GM23338 (cell line): ENCODE data around the gene PAPOLB. TPM values are rescaled to one million over a fixed set of nuclear protein-coding genes. Genes with fewer than 3 reads are reported as not detected.

ENCODE experiments used
- ATAC-seq: fragments of 200-7000 bp; cut with Tn5 transposase; 3 replicates; pipeline ENCODE4 v1.9.1; 2020
- DNase-seq: peaks from one replicate; pipeline ENCODE4 v3.0.0-alpha.2; 2015; ENCODE audit warnings: low spot score
- H2AFZ ChIP-seq: fragments of 200-600 bp; sonication (generic); 2 replicates; pipeline ENCODE4 v1.8.0; 2016; ENCODE audit warnings: antibody characterized with exemption, mild to moderate bottlenecking, moderate library complexity
- H3F3A ChIP-seq: fragments of 200-600 bp; sonication (generic); replicated peaks from 2 replicates; pipeline ENCODE4 v1.8.0; 2017; ENCODE audit warnings: antibody characterized with exemption, mixed run types, low read depth
- H3K27ac ChIP-seq: fragments of 200-600 bp; sonication (generic); 2 replicates; pipeline ENCODE4 v1.6.1; 2016; ENCODE audit warnings: low read depth
- H3K27me3 ChIP-seq: fragments of 200-600 bp; sonication (generic); 2 replicates; pipeline ENCODE4 v1.8.0; 2016; ENCODE audit warnings: mild to moderate bottlenecking, mixed run types, moderate library complexity; ENCODE audit not compliant: insufficient read depth
- H3K36me3 ChIP-seq: fragments of 200-600 bp; sonication (generic); 2 replicates; pipeline ENCODE4 v1.8.0; 2016; ENCODE audit warnings: mild to moderate bottlenecking; ENCODE audit not compliant: insufficient read depth
- H3K4me1 ChIP-seq: fragments of 200-600 bp; sonication (generic); 2 replicates; pipeline ENCODE4 v1.8.0; 2016; ENCODE audit warnings: mild to moderate bottlenecking, moderate library complexity; ENCODE audit not compliant: insufficient read depth
- H3K4me2 ChIP-seq: fragments of 200-600 bp; sonication (generic); 2 replicates; pipeline ENCODE4 v1.7.1; 2017; ENCODE audit warnings: mixed run types
- H3K4me3 ChIP-seq: fragments of 200-600 bp; sonication (generic); 2 replicates; pipeline ENCODE4 v1.6.1; 2016; ENCODE audit warnings: mixed run types
- H3K79me2 ChIP-seq: fragments of 200-600 bp; sonication (generic); replicated peaks from 2 replicates; pipeline ENCODE4 v1.8.0; 2017; ENCODE audit warnings: mild to moderate bottlenecking; ENCODE audit not compliant: insufficient read depth
- H3K9me2 ChIP-seq: fragments of 200-600 bp; sonication (generic); 2 replicates; pipeline ENCODE4 v1.8.0; 2017; ENCODE audit not compliant: insufficient read depth
- H4K20me1 ChIP-seq: fragments of 200-600 bp; sonication (generic); replicated peaks from 2 replicates; pipeline ENCODE4 v1.8.0; 2017; ENCODE audit warnings: mild to moderate bottlenecking; ENCODE audit not compliant: insufficient read depth
- H3K27ac Mint-ChIP-seq: 2 replicates; pipeline ENCODE4 v1.8.0; 2020; ENCODE audit warnings: inconsistent platforms, mild to moderate bottlenecking, moderate library complexity, mixed read lengths
- H3K27me3 Mint-ChIP-seq: 3 replicates; pipeline ENCODE4 v1.8.0; 2022; ENCODE audit warnings: low read depth, mild to moderate bottlenecking, moderate library complexity, mixed read lengths, inconsistent platforms; ENCODE audit not compliant: insufficient read depth, poor library complexity
- H3K36me3 Mint-ChIP-seq: 3 replicates; pipeline ENCODE4 v1.8.0; 2021; ENCODE audit warnings: low read depth, mild to moderate bottlenecking, inconsistent platforms, moderate library complexity, mixed read lengths
- H3K4me1 Mint-ChIP-seq: 3 replicates; pipeline ENCODE4 v1.8.0; 2020; ENCODE audit warnings: mild to moderate bottlenecking, inconsistent platforms, mixed read lengths
- H3K4me3 Mint-ChIP-seq: 3 replicates; pipeline ENCODE4 v1.8.0; 2021; ENCODE audit warnings: moderate library complexity, mild to moderate bottlenecking, inconsistent platforms, mixed read lengths
- H3K9me3 Mint-ChIP-seq: 3 replicates; pipeline ENCODE4 v1.8.0; 2020; ENCODE audit warnings: moderate library complexity, mild to moderate bottlenecking, inconsistent platforms, mixed read lengths
- CREB1 ChIP-seq: fragments of 250-450 bp; sonication (Bioruptor Pico); IDR thresholded peaks from 2 replicates; pipeline ENCODE4 v1.5.0; 2020; ENCODE audit warnings: low read depth, mild to moderate bottlenecking, moderate library complexity
- ETS1 ChIP-seq: IDR thresholded peaks from 2 replicates; pipeline ENCODE4 v1.6.1; 2016; ENCODE audit warnings: antibody characterized with exemption
- EZH2 ChIP-seq: fragments of 200-600 bp; sonication (generic); IDR thresholded peaks from one replicate; pipeline ENCODE4 v1.8.0; 2017; ENCODE audit warnings: antibody characterized with exemption, mild to moderate bottlenecking, low read depth; ENCODE audit not compliant: unreplicated experiment
- EZH2phosphoT487 ChIP-seq: fragments of 200-600 bp; sonication (generic); IDR thresholded peaks from one replicate; pipeline ENCODE4 v1.8.1; 2018; ENCODE audit warnings: antibody characterized with exemption; ENCODE audit not compliant: unreplicated experiment
- JUNB ChIP-seq: IDR thresholded peaks from one replicate; pipeline ENCODE4 v1.6.1; 2016; ENCODE audit warnings: antibody characterized with exemption; ENCODE audit not compliant: unreplicated experiment
- NANOG ChIP-seq: IDR thresholded peaks from 2 replicates; pipeline ENCODE4 v1.6.1; 2016; ENCODE audit warnings: antibody characterized with exemption, borderline replicate concordance
- STAT1 ChIP-seq: IDR thresholded peaks from one replicate; pipeline ENCODE4 v1.6.1; 2016; ENCODE audit warnings: antibody characterized with exemption; ENCODE audit not compliant: unreplicated experiment
- ZNF114 ChIP-seq: fragments of 250-450 bp; sonication (Bioruptor Pico); IDR thresholded peaks from 2 replicates; pipeline ENCODE4 v1.5.0; 2020; ENCODE audit warnings: mild to moderate bottlenecking, moderate library complexity
- polyA plus RNA-seq: library from polyadenylated mRNA; unstranded; fragments of >200 nt; fragmentation: Nextera tagmentation; extraction: Ambion mirVana; gene quantifications from 2 replicates; pipeline ENCODE4 v1.2.1, GENCODE V29; 2016
- total RNA-seq: library from RNA; depleted of rRNA; stranded (reverse); fragments of >200 nt; shearing (Covaris generic); gene quantifications from 2 replicates; pipeline ENCODE4 v1.2.3, GENCODE V29; 2014
- TF ChIP-seq, protein P1 (sequence below): IDR thresholded peaks from one replicate; pipeline ENCODE4 v1.6.1; 2018; ENCODE audit warnings: antibody characterized with exemption; ENCODE audit not compliant: unreplicated experiment
- TF ChIP-seq, protein P2 (sequence below): fragments of 250-450 bp; sonication (Bioruptor Pico); IDR thresholded peaks from 2 replicates; pipeline ENCODE4 v1.5.0; 2020; ENCODE audit warnings: mild to moderate bottlenecking, moderate library complexity
- TF ChIP-seq, protein P3 (sequence below), 2 experiments: fragments of 200-600 bp in 1 of 2; sonication (generic) in 1 of 2; conservative IDR thresholded peaks; 2 replicates each; pipeline versions ENCODE4 v1.5.1 to v1.6.1; 2016 to 2017; ENCODE audit warnings: antibody characterized with exemption in 2 of 2, low read depth in 2 of 2, mild to moderate bottlenecking in 2 of 2, moderate library complexity in 1 of 2

PAPOLB gene
- total and polyA plus RNA-seq, 2 experiments from 2014 or later: 0.08 to 0.42 TPM

- Mint-ChIP-seq H3K9me3 (peaks cover 2% of the 10 kb centered on the region; the same call in 1 of the 3 replicates), H3K36me3 (no peaks in the 10 kb centered on the region), H3K4me3 (no peak overlapping the region), H3K27me3 (peaks cover 16% of the 10 kb centered on the region), H3K27ac (no peak overlapping the region), H3K4me1 (peaks cover 6% of the 10 kb centered on the region)
- DNase-seq (no peak), ATAC-seq (no peak)
- no peak overlapping the region for H2AFZ ChIP-seq
- H3K4me1 ChIP-seq: no peaks in the 10 kb centered on the region
- TF ChIP-seq EZH2phosphoT487 (no peak), JUNB (no peak), ETS1 (no peak), ZNF114 (CRISPR knock-in tag) (no peak), NANOG (no peak), CREB1 (no peak), STAT1 (no peak), EZH2 (no peak)
- TF ChIP-seq, protein P1, sequence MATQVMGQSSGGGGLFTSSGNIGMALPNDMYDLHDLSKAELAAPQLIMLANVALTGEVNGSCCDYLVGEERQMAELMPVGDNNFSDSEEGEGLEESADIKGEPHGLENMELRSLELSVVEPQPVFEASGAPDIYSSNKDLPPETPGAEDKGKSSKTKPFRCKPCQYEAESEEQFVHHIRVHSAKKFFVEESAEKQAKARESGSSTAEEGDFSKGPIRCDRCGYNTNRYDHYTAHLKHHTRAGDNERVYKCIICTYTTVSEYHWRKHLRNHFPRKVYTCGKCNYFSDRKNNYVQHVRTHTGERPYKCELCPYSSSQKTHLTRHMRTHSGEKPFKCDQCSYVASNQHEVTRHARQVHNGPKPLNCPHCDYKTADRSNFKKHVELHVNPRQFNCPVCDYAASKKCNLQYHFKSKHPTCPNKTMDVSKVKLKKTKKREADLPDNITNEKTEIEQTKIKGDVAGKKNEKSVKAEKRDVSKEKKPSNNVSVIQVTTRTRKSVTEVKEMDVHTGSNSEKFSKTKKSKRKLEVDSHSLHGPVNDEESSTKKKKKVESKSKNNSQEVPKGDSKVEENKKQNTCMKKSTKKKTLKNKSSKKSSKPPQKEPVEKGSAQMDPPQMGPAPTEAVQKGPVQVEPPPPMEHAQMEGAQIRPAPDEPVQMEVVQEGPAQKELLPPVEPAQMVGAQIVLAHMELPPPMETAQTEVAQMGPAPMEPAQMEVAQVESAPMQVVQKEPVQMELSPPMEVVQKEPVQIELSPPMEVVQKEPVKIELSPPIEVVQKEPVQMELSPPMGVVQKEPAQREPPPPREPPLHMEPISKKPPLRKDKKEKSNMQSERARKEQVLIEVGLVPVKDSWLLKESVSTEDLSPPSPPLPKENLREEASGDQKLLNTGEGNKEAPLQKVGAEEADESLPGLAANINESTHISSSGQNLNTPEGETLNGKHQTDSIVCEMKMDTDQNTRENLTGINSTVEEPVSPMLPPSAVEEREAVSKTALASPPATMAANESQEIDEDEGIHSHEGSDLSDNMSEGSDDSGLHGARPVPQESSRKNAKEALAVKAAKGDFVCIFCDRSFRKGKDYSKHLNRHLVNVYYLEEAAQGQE: no peak
- TF ChIP-seq, protein P2, sequence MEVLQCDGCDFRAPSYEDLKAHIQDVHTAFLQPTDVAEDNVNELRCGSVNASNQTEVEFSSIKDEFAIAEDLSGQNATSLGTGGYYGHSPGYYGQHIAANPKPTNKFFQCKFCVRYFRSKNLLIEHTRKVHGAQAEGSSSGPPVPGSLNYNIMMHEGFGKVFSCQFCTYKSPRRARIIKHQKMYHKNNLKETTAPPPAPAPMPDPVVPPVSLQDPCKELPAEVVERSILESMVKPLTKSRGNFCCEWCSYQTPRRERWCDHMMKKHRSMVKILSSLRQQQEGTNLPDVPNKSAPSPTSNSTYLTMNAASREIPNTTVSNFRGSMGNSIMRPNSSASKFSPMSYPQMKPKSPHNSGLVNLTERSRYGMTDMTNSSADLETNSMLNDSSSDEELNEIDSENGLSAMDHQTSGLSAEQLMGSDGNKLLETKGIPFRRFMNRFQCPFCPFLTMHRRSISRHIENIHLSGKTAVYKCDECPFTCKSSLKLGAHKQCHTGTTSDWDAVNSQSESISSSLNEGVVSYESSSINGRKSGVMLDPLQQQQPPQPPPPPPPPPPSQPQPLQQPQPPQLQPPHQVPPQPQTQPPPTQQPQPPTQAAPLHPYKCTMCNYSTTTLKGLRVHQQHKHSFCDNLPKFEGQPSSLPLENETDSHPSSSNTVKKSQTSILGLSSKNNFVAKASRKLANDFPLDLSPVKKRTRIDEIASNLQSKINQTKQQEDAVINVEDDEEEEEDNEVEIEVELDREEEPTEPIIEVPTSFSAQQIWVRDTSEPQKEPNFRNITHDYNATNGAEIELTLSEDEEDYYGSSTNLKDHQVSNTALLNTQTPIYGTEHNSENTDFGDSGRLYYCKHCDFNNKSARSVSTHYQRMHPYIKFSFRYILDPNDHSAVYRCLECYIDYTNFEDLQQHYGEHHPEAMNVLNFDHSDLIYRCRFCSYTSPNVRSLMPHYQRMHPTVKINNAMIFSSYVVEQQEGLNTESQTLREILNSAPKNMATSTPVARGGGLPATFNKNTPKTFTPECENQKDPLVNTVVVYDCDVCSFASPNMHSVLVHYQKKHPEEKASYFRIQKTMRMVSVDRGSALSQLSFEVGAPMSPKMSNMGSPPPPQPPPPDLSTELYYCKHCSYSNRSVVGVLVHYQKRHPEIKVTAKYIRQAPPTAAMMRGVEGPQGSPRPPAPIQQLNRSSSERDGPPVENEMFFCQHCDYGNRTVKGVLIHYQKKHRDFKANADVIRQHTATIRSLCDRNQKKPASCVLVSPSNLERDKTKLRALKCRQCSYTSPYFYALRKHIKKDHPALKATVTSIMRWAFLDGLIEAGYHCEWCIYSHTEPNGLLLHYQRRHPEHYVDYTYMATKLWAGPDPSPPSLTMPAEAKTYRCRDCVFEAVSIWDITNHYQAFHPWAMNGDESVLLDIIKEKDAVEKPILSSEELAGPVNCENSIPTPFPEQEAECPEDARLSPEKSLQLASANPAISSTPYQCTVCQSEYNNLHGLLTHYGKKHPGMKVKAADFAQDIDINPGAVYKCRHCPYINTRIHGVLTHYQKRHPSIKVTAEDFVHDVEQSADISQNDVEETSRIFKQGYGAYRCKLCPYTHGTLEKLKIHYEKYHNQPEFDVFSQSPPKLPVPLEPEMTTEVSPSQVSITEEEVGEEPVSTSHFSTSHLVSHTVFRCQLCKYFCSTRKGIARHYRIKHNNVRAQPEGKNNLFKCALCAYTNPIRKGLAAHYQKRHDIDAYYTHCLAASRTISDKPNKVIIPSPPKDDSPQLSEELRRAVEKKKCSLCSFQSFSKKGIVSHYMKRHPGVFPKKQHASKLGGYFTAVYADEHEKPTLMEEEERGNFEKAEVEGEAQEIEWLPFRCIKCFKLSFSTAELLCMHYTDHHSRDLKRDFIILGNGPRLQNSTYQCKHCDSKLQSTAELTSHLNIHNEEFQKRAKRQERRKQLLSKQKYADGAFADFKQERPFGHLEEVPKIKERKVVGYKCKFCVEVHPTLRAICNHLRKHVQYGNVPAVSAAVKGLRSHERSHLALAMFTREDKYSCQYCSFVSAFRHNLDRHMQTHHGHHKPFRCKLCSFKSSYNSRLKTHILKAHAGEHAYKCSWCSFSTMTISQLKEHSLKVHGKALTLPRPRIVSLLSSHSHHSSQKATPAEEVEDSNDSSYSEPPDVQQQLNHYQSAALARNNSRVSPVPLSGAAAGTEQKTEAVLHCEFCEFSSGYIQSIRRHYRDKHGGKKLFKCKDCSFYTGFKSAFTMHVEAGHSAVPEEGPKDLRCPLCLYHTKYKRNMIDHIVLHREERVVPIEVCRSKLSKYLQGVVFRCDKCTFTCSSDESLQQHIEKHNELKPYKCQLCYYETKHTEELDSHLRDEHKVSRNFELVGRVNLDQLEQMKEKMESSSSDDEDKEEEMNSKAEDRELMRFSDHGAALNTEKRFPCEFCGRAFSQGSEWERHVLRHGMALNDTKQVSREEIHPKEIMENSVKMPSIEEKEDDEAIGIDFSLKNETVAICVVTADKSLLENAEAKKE: no peak
- TF ChIP-seq, protein P3, sequence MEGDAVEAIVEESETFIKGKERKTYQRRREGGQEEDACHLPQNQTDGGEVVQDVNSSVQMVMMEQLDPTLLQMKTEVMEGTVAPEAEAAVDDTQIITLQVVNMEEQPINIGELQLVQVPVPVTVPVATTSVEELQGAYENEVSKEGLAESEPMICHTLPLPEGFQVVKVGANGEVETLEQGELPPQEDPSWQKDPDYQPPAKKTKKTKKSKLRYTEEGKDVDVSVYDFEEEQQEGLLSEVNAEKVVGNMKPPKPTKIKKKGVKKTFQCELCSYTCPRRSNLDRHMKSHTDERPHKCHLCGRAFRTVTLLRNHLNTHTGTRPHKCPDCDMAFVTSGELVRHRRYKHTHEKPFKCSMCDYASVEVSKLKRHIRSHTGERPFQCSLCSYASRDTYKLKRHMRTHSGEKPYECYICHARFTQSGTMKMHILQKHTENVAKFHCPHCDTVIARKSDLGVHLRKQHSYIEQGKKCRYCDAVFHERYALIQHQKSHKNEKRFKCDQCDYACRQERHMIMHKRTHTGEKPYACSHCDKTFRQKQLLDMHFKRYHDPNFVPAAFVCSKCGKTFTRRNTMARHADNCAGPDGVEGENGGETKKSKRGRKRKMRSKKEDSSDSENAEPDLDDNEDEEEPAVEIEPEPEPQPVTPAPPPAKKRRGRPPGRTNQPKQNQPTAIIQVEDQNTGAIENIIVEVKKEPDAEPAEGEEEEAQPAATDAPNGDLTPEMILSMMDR (conservative IDR thresholded peaks at IDR 0.05; ENCODE audit: low read depth in 2 of 2): no peak
- H3K36me3 ChIP-seq: no peaks in the 10 kb centered on the region
- H3K4me2 ChIP-seq: no peak overlapping the region
- H4K20me1 ChIP-seq: no peaks in the 10 kb centered on the region
- H3K27me3 ChIP-seq: no peaks in the 10 kb centered on the region
- H3K27ac ChIP-seq: no peak overlapping the region
- no peaks in the 10 kb centered on the region for H3K79me2 ChIP-seq
- H3F3A ChIP-seq: no peaks in the 10 kb centered on the region
- H3K4me3 ChIP-seq: no peak overlapping the region
- H3K9me2 ChIP-seq: no peaks in the 10 kb centered on the region
Observed at GRCh38 chr7:4833691-4834600, 27.9 kb downstream of the PAPOLB start.
